Vagina (tissue), 2 donors: ENCODE measurements around the gene CENPB. TPM values are rescaled to one million over a fixed set of nuclear protein-coding genes. Genes with fewer than 3 reads are reported as not detected.

Source experiments
- DNase-seq, 2 donors: peaks; one replicate each; pipeline ENCODE4 v3.0.0-alpha.2; 2017; ENCODE audit errors: extremely low spot score in 2 of 2
- H3K27ac ChIP-seq: fragments of 200-600 bp; sonication (generic); one replicate; pipeline ENCODE4 v1.5.1; 2019
- H3K27me3 ChIP-seq: fragments of 200-600 bp; sonication (generic); one replicate; pipeline ENCODE4 v1.5.1; 2019
- H3K36me3 ChIP-seq, 2 donors: fragments of 200-600 bp; sonication (generic); one replicate each; pipeline ENCODE4 v1.5.1; 2017 to 2019
- H3K4me1 ChIP-seq: fragments of 200-600 bp; sonication (generic); one replicate; pipeline ENCODE4 v1.5.1; 2019
- H3K4me3 ChIP-seq, 2 donors: fragments of 200-600 bp; sonication (generic); 1 replicate in 1 of 2; 2 replicates in 1 of 2; pipeline ENCODE4 v1.5.1; 2016 to 2019
- H3K9me3 ChIP-seq: fragments of 200-600 bp; sonication (generic); one replicate; pipeline ENCODE4 v1.5.1; 2019
- POLR2A ChIP-seq, 2 donors: fragments of 450-650 bp; IDR thresholded peaks; one replicate each; pipeline ENCODE4 v1.6.1; 2017; ENCODE audit warnings: antibody characterized with exemption in 2 of 2, mild to moderate bottlenecking in 2 of 2, moderate library complexity in 2 of 2
- POLR2AphosphoS5 ChIP-seq, 2 donors: sonication (generic); formaldehyde crosslinking; IDR thresholded peaks; one replicate each; pipeline ENCODE4 v1.9.0; 2017; ENCODE audit warnings: antibody characterized with exemption in 2 of 2, mild to moderate bottlenecking in 2 of 2, low read depth in 1 of 2; ENCODE audit not compliant: insufficient read depth in 1 of 2
- intact Hi-C: fragments of 100-400 bp; cut with DNase I; formaldehyde crosslinking; loops from one replicate; pipeline ENCODE4 v1.15.1; 2023
- total RNA-seq: library from RNA; depleted of rRNA; stranded (reverse); fragments of >200 nt; gene quantifications from one replicate; pipeline ENCODE4 v1.2.3, GENCODE V29; 2016
- TF ChIP-seq, protein P1 (sequence below), 3 experiments: fragments of 450-650 bp in 2 of 3; fragments of 200-600 bp in 1 of 3; sonication (generic) in 1 of 3; IDR thresholded peaks; one replicate each; pipeline ENCODE4 v1.5.1; 2017 to 2019; ENCODE audit warnings: antibody characterized with exemption in 3 of 3, mild to moderate bottlenecking in 2 of 3, moderate library complexity in 2 of 3

CENPB gene
- total RNA-seq, 1 donor from 2014 or later: 62.9 TPM

- Histone ChIP-seq H3K27ac (no peak overlapping the region), H3K27me3 (no peaks in the 10 kb centered on the region)
These were observed 40.8 kb downstream of the CENPB start for GRCh38 chr20:3745686-3746173.

GRCh38 chr20:3744806-3745685 lies 41.5 kb downstream of the CENPB start:
- Histone ChIP-seq H3K4me3 (peak overlapping the region in 1 of 2 donors; percentile 16), H3K27ac (no peak overlapping the region), H3K4me1 (peaks cover 10% of the 10 kb centered on the region), H3K36me3 (peaks cover 0 to 1% of the 10 kb centered on the region in 2 donors), H3K9me3 (no peaks in the 10 kb centered on the region), H3K27me3 (no peaks in the 10 kb centered on the region)
- intact Hi-C loops: no loop called here
- DNase-seq: no peak
- no peak for TF ChIP-seq POLR2A (IDR thresholded peaks at IDR 0.05)
- no peak for TF ChIP-seq POLR2AphosphoS5 (IDR thresholded peaks at IDR 0.05; ENCODE audit: insufficient read depth in 1 of 2, low read depth in 1 of 2)
- TF ChIP-seq, protein P1, sequence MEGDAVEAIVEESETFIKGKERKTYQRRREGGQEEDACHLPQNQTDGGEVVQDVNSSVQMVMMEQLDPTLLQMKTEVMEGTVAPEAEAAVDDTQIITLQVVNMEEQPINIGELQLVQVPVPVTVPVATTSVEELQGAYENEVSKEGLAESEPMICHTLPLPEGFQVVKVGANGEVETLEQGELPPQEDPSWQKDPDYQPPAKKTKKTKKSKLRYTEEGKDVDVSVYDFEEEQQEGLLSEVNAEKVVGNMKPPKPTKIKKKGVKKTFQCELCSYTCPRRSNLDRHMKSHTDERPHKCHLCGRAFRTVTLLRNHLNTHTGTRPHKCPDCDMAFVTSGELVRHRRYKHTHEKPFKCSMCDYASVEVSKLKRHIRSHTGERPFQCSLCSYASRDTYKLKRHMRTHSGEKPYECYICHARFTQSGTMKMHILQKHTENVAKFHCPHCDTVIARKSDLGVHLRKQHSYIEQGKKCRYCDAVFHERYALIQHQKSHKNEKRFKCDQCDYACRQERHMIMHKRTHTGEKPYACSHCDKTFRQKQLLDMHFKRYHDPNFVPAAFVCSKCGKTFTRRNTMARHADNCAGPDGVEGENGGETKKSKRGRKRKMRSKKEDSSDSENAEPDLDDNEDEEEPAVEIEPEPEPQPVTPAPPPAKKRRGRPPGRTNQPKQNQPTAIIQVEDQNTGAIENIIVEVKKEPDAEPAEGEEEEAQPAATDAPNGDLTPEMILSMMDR (IDR thresholded peaks at IDR 0.05): no peak

More at GRCh38 chr20:3745686-3746173, 40.8 kb downstream of the CENPB start:
- no peaks in the 10 kb centered on the region for H3K9me3 ChIP-seq
- H3K4me1 ChIP-seq: peaks cover 8% of the 10 kb centered on the region
- H3K4me3 ChIP-seq: no peak overlapping the region
- no peak for DNase-seq
- TF ChIP-seq, protein P1 (IDR thresholded peaks at IDR 0.05): no peak
- TF ChIP-seq POLR2A (IDR thresholded peaks at IDR 0.05): no peak
- no peak for TF ChIP-seq POLR2AphosphoS5 (IDR thresholded peaks at IDR 0.05; ENCODE audit: insufficient read depth in 1 of 2, low read depth in 1 of 2)
- intact Hi-C loops: no loop called here
- H3K36me3 ChIP-seq: peaks cover 0 to 8% of the 10 kb centered on the region in 2 donors

- TF ChIP-seq POLR2A (IDR thresholded peaks at IDR 0.05) (no peak), POLR2AphosphoS5 (IDR thresholded peaks at IDR 0.05; ENCODE audit: insufficient read depth in 1 of 2, low read depth in 1 of 2) (no peak)
- TF ChIP-seq, protein P1 (IDR thresholded peaks at IDR 0.05): no peak
- no peaks in the 10 kb centered on the region for H3K36me3 ChIP-seq
- intact Hi-C loops: no loop called here
- no peaks in the 10 kb centered on the region for H3K9me3 ChIP-seq
- peaks cover 17% of the 10 kb centered on the region for H3K4me1 ChIP-seq
- H3K27ac ChIP-seq: no peak overlapping the region
- H3K27me3 ChIP-seq: no peaks in the 10 kb centered on the region
- no peak overlapping the region for H3K4me3 ChIP-seq
- DNase-seq: no peak
These were observed 42.5 kb downstream of the CENPB start for GRCh38 chr20:3744037-3744436.

DNA sequence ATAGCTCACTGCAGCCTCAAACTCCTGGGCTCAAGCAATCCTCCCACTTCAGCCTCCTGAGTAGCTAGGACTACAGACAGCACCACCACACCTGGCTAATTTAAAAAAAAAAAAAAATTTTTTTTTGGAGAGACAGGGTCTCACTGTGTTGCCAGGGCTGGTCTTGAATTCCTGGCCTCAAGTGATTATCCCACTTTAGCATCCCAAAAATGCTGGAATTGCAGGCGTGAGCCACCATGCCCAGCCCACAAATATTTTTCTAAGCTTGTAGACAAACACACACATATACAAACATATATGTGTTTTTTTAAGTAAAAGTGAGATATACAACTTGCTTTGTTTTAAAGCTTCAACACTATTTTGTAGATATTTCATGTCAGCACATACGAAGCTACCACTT lies 43.3 kb downstream of the CENPB start:
- TF ChIP-seq POLR2A (IDR thresholded peaks at IDR 0.05) (no peak), POLR2AphosphoS5 (IDR thresholded peaks at IDR 0.05; ENCODE audit: insufficient read depth in 1 of 2, low read depth in 1 of 2) (no peak)
- TF ChIP-seq, protein P1 (IDR thresholded peaks at IDR 0.05): no peak
- intact Hi-C loops: no loop called here
- Histone ChIP-seq H3K27me3 (no peaks in the 10 kb centered on the region), H3K27ac (no peak overlapping the region), H3K9me3 (no peaks in the 10 kb centered on the region), H3K4me1 (peaks cover 17% of the 10 kb centered on the region), H3K36me3 (no peaks in the 10 kb centered on the region), H3K4me3 (no peak overlapping the region)
- DNase-seq: no peak
